Liver (tissue), 3 donors: ENCODE data around the gene NTF4.
"Not testable (repeated sequence)": the region's sequence is repeated elsewhere in the genome, so short reads cannot be mapped to it uniquely, and the experiment has no call there.

ENCODE experiments used
- FOXA1 ChIP-seq: IDR thresholded peaks from 2 replicates; pipeline ENCODE4 v1.6.1; 2016; ENCODE audit warnings: antibody characterized with exemption
- JUND ChIP-seq, 2 donors: IDR thresholded peaks; 2 replicates each; pipeline ENCODE4 v1.6.1; 2016; ENCODE audit warnings: antibody characterized with exemption in 2 of 2
- SP1 ChIP-seq: IDR thresholded peaks from 2 replicates; pipeline ENCODE4 v1.6.1; 2018; ENCODE audit warnings: antibody characterized with exemption, mild to moderate bottlenecking
- TAF1 ChIP-seq: conservative IDR thresholded peaks from 2 replicates; pipeline ENCODE4 v1.6.1; 2016; ENCODE audit warnings: antibody characterized with exemption, mild to moderate bottlenecking
- TF ChIP-seq, protein P1 (sequence below): fragments of 150-350 bp; IDR thresholded peaks from 2 replicates; pipeline ENCODE4 v1.5.1; 2017; ENCODE audit warnings: improper control_type of control experiment, low read depth, low read length; ENCODE audit not compliant: missing input control
- donor health status: healthy.
- donor health status: healthy.

DNA sequence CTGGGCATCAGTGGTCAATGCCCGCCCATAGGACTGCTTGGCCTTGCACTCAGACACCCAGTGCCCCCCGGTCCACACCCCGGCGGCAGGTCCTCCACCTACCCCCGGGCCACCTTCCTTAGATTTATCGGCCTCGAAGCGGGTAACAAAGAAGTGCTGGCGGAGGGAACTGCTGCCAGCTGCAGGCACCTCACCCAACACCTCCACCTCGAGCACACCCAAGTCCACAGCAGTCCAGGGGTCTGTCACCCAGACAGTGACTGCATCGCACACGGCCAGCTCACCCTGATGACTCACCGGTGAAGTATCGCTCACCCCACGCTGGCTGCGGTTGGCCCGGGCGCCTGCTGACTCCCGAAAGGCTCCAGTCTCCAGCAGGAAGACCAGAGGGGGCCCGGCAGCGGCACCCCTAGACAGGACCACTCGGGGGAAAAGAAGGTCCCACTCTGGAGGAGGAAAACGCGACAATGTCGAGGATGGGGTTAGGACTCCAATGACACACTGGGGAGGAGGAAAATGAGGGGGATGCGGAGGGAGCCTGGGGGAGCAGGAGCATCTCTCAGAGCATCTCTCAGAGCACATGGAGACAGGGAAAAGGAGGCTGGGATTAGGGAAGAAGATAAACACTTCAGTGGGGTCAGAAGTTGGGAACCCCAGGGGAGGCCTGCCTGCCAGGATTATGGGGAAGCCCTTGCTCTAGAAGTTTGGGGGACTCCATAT is 25.9 kb downstream of the NTF4 start:
- TF ChIP-seq, protein P1, sequence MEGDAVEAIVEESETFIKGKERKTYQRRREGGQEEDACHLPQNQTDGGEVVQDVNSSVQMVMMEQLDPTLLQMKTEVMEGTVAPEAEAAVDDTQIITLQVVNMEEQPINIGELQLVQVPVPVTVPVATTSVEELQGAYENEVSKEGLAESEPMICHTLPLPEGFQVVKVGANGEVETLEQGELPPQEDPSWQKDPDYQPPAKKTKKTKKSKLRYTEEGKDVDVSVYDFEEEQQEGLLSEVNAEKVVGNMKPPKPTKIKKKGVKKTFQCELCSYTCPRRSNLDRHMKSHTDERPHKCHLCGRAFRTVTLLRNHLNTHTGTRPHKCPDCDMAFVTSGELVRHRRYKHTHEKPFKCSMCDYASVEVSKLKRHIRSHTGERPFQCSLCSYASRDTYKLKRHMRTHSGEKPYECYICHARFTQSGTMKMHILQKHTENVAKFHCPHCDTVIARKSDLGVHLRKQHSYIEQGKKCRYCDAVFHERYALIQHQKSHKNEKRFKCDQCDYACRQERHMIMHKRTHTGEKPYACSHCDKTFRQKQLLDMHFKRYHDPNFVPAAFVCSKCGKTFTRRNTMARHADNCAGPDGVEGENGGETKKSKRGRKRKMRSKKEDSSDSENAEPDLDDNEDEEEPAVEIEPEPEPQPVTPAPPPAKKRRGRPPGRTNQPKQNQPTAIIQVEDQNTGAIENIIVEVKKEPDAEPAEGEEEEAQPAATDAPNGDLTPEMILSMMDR = not testable (repeated sequence)
- not testable (repeated sequence) for TF ChIP-seq TAF1; JUND (IDR thresholded peaks at IDR 0.05); SP1; FOXA1
